Stimulated activated CD4-positive, alpha-beta T cell treated with anti-CD3 and anti-CD28 coated beads, TNF-alpha, amount 100 ng/mL, for 24 hours (primary cell): ENCODE measurements around the gene PIGR.
"Not testable (repeated sequence)": the region's sequence is repeated elsewhere in the genome, so short reads cannot be mapped to it uniquely, and the experiment has no call there.

Experiments used
- DNase-seq, 3 experiments: peaks; one replicate each; pipeline ENCODE4 v3.0.0-alpha.2; 2020; ENCODE audit warnings: low read depth in 3 of 3

PIGR gene

GRCh38 chr1:206933333-206933945 is 12.8 kb downstream of the PIGR start:
- DNase-seq, result peak in 2 of 3 experiments; percentile 60 to 74

- no peak for DNase-seq
Observed at GRCh38 chr1:206932177-206932576, 14.1 kb downstream of the PIGR start.

- DNase-seq, result no peak
Observed at GRCh38 chr1:206931709-206932108, 14.6 kb downstream of the PIGR start.

- peak in 1 of 3 experiments; percentile 54 for DNase-seq
Observed at GRCh38 chr1:206930210-206930798, 16.0 kb downstream of the PIGR start.

GRCh38 chr1:206929524-206929923 is 16.7 kb downstream of the PIGR start:
- no peak for DNase-seq

GRCh38 chr1:206926286-206926685 is 20.0 kb downstream of the PIGR start:
- no peak for DNase-seq

GRCh38 chr1:206925106-206925736 is 21.0 kb downstream of the PIGR start:
- peak in 1 of 3 experiments; percentile 56 for DNase-seq

- DNase-seq, result no peak
Observed at GRCh38 chr1:206924592-206925105, 21.6 kb downstream of the PIGR start.

GRCh38 chr1:206923961-206924557 is 22.2 kb downstream of the PIGR start:
- DNase-seq, result not testable (repeated sequence)

- DNase-seq, result peak; percentile 51 to 59 (median 53)
Observed at GRCh38 chr1:206923009-206923960, 23.0 kb downstream of the PIGR start.

GRCh38 chr1:206922524-206922923 is 23.7 kb downstream of the PIGR start:
- DNase-seq, result no peak

GRCh38 chr1:206921772-206922265 is 24.4 kb downstream of the PIGR start, which contains the start of gene FCMR:
Gene FCMR (minus strand): TSS chr1:206921941. CDS start chr1:206921854, 87 bp downstream.
- no peak for DNase-seq

GRCh38 chr1:206918076-206918475 is 28.2 kb downstream of the PIGR start:
- DNase-seq, result no peak

- DNase-seq, result no peak
Observed at GRCh38 chr1:206916000-206916709, 30.1 kb downstream of the PIGR start.

- no peak for DNase-seq
Observed at GRCh38 chr1:206915030-206915735, 31.1 kb downstream of the PIGR start.

- DNase-seq, result no peak
Observed at GRCh38 chr1:206913766-206914537, 32.3 kb downstream of the PIGR start.

- DNase-seq, result peak in 2 of 3 experiments; percentile 58 to 61
Observed at GRCh38 chr1:206912445-206913095, 33.7 kb downstream of the PIGR start.

GRCh38 chr1:206911064-206911663 is 35.1 kb downstream of the PIGR start:
- no peak for DNase-seq
